Right lobe of liver (tissue), 4 donors: ENCODE measurements around the gene AMN1.

Experiments used
- CTCF ChIP-seq, 4 donors: fragments of 200-600 bp in 3 of 4; fragments of 450-650 bp in 1 of 4; IDR thresholded peaks; one replicate each; pipeline versions ENCODE4 v1.5.1 to v1.8.0; 2016 to 2022; ENCODE audit warnings: antibody characterized with exemption in 4 of 4, mild to moderate bottlenecking in 2 of 4
- POLR2A ChIP-seq: fragments of 450-650 bp; IDR thresholded peaks from one replicate; pipeline ENCODE4 v1.6.1; 2017; ENCODE audit warnings: antibody characterized with exemption, mild to moderate bottlenecking
- donor health status: DM: no; HTN: no; CAD: no.
- donor health status: DM: no; HTN: no; CAD: no.
- donor health status: DM: no; HTN: yes; CAD: no.

- TF ChIP-seq CTCF (IDR thresholded peaks at IDR 0.05) (no peak), POLR2A (no peak)
Observed at GRCh38 chr12:31751085-31751484, 22.3 kb upstream of the AMN1 start.
